Measurements from ENCODE around the gene JMJD1C. TPM values are rescaled to one million over a fixed set of nuclear protein-coding genes. Genes with fewer than 3 reads are reported as not detected.

Gene JMJD1C
- total and polyA plus RNA-seq, 4 donors: 21.9 to 108 (median 68.4) TPM

DNA sequence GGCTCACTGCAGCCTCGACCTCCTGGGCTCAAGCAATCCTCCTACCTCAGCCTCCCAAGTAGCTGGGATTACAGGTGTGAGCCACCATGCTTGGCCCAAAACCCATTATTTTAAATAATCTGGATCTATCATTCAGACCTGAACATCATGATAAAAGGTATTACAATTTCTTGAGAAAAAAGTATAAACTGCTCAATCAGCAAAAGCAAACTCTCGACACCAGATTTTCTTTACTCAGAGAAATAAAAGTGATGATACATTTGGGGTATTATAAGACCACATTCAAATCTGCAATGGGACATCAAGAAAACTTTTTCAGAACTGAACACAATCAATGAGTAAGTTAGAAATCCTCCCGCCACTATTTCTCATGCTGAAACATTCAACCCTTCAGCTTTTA lies 41.2 kb downstream of the JMJD1C start:
- whole genome bisulfite sequencing, 2 donors: 96 to 97% methylated on average over 3 of the region's 3 CpGs
- no peak overlapping the region for H3K4me3 ChIP-seq (ENCODE audit: low read length in 2 of 2)
- no peaks in the 10 kb centered on the region for H3K27me3 ChIP-seq (ENCODE audit: control insufficient read depth in 1 of 2, insufficient read depth in 2 of 2, low read length in 1 of 2)
- no peaks in the 10 kb centered on the region for H3K4me1 ChIP-seq (ENCODE audit: control insufficient read depth in 1 of 2, insufficient read depth in 2 of 2, low read length in 2 of 2)
- no peak overlapping the region for H3K27ac ChIP-seq (ENCODE audit: low read depth in 1 of 2, low read length in 2 of 2)
- no peaks in the 10 kb centered on the region for H3K9me3 ChIP-seq (ENCODE audit: control insufficient read depth, low read length)
- no peak for ATAC-seq (ENCODE audit: low FRiP score)
- no peaks in the 10 kb centered on the region for H3K36me3 ChIP-seq (ENCODE audit: control insufficient read depth in 1 of 2, insufficient read depth in 2 of 2, low read length in 1 of 2)
- intact Hi-C loops (cut with DNase I): no loop called here
- no peak for DNase-seq

- Histone ChIP-seq H3K27me3 (ENCODE audit: control insufficient read depth in 1 of 2, insufficient read depth in 2 of 2, low read length in 1 of 2) (no peaks in the 10 kb centered on the region), H3K9me3 (ENCODE audit: control insufficient read depth, low read length) (no peaks in the 10 kb centered on the region), H3K4me1 (ENCODE audit: control insufficient read depth in 1 of 2, insufficient read depth in 2 of 2, low read length in 2 of 2) (no peaks in the 10 kb centered on the region), H3K36me3 (ENCODE audit: control insufficient read depth in 1 of 2, insufficient read depth in 2 of 2, low read length in 1 of 2) (no peaks in the 10 kb centered on the region), H3K4me3 (ENCODE audit: low read length in 2 of 2) (no peak overlapping the region), H3K27ac (ENCODE audit: low read depth in 1 of 2, low read length in 2 of 2) (no peak overlapping the region)
- intact Hi-C loops (cut with DNase I): no loop called here
- WGBS, 2 donors: 38 to 44% methylated on average over 3 of the region's 3 CpGs
- DNase-seq (no peak), ATAC-seq (ENCODE audit: low FRiP score) (no peak)
Measured at GRCh38 chr10:63423494-63423893, 42.3 kb downstream of the JMJD1C start.

GRCh38 chr10:63421591-63421990 lies 44.2 kb downstream of the JMJD1C start:
- no peaks in the 10 kb centered on the region for H3K27me3 ChIP-seq (ENCODE audit: control insufficient read depth in 1 of 2, insufficient read depth in 2 of 2, low read length in 1 of 2)
- H3K27ac ChIP-seq (ENCODE audit: low read depth in 1 of 2, low read length in 2 of 2): no peak overlapping the region
- DNase-seq (no peak), ATAC-seq (ENCODE audit: low FRiP score) (no peak)
- H3K4me3 ChIP-seq (ENCODE audit: low read length in 2 of 2): no peak overlapping the region
- no peaks in the 10 kb centered on the region for H3K9me3 ChIP-seq (ENCODE audit: control insufficient read depth, low read length)
- no peaks in the 10 kb centered on the region for H3K4me1 ChIP-seq (ENCODE audit: control insufficient read depth in 1 of 2, insufficient read depth in 2 of 2, low read length in 2 of 2)
- no peaks in the 10 kb centered on the region for H3K36me3 ChIP-seq (ENCODE audit: control insufficient read depth in 1 of 2, insufficient read depth in 2 of 2, low read length in 1 of 2)
- intact Hi-C loops (cut with DNase I): no loop called here

- Histone ChIP-seq H3K27me3 (ENCODE audit: control insufficient read depth in 1 of 2, insufficient read depth in 2 of 2, low read length in 1 of 2) (no peaks in the 10 kb centered on the region), H3K36me3 (ENCODE audit: control insufficient read depth in 1 of 2, insufficient read depth in 2 of 2, low read length in 1 of 2) (no peaks in the 10 kb centered on the region), H3K9me3 (ENCODE audit: control insufficient read depth, low read length) (no peaks in the 10 kb centered on the region), H3K4me1 (ENCODE audit: control insufficient read depth in 1 of 2, insufficient read depth in 2 of 2, low read length in 2 of 2) (peaks cover 0 to 3% of the 10 kb centered on the region in 2 donors), H3K27ac (ENCODE audit: low read depth in 1 of 2, low read length in 2 of 2) (no peak overlapping the region), H3K4me3 (ENCODE audit: low read length in 2 of 2) (no peak overlapping the region)
- WGBS, 2 donors: 75 to 83% methylated on average over 1 of the region's 1 CpG
- intact Hi-C loops (cut with DNase I): no loop called here
- DNase-seq: no peak
- ATAC-seq (ENCODE audit: low FRiP score): no peak
Measured at GRCh38 chr10:63416376-63416775, 49.4 kb downstream of the JMJD1C start.

DNA sequence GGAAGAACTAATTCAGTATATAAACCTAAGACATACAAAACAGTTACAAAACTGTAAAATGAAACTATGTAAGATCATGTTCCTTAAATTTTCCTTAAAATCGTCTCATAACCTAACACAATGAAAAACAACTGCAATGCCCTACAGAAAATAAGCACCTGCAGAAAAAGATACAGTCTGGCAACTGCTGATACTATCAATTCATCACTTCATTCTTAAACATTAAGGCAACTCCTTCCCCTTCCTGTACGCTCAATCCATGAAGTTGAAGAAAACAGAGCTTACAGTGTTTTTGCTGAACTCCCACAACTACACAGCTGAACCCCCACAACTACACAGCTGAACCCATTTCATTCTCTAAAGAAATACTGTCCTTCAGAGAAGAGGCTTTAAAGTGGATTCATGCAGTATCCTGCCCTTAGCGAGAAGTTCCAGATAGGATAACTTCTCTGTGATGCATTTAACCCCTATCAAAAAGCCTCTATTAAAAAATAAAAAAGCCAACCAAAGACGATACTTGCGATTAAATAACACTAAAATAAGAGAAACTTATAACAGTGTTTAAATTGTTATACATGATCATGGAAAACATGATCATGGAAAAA lies 50.0 kb downstream of the JMJD1C start:
- H3K4me3 ChIP-seq (ENCODE audit: low read length in 2 of 2): no peak overlapping the region
- no peaks in the 10 kb centered on the region for H3K9me3 ChIP-seq (ENCODE audit: control insufficient read depth, low read length)
- no peaks in the 10 kb centered on the region for H3K36me3 ChIP-seq (ENCODE audit: control insufficient read depth in 1 of 2, insufficient read depth in 2 of 2, low read length in 1 of 2)
- H3K27ac ChIP-seq (ENCODE audit: low read depth in 1 of 2, low read length in 2 of 2): no peak overlapping the region
- H3K4me1 ChIP-seq (ENCODE audit: control insufficient read depth in 1 of 2, insufficient read depth in 2 of 2, low read length in 2 of 2): peaks cover 0 to 3% of the 10 kb centered on the region in 2 donors
- DNase-seq (no peak), ATAC-seq (ENCODE audit: low FRiP score) (no peak)
- whole genome bisulfite sequencing, 2 donors: 41 to 44% methylated on average over 5 of the region's 5 CpGs
- H3K27me3 ChIP-seq (ENCODE audit: control insufficient read depth in 1 of 2, insufficient read depth in 2 of 2, low read length in 1 of 2): no peaks in the 10 kb centered on the region
- intact Hi-C loops (cut with DNase I): no loop called here

DNA sequence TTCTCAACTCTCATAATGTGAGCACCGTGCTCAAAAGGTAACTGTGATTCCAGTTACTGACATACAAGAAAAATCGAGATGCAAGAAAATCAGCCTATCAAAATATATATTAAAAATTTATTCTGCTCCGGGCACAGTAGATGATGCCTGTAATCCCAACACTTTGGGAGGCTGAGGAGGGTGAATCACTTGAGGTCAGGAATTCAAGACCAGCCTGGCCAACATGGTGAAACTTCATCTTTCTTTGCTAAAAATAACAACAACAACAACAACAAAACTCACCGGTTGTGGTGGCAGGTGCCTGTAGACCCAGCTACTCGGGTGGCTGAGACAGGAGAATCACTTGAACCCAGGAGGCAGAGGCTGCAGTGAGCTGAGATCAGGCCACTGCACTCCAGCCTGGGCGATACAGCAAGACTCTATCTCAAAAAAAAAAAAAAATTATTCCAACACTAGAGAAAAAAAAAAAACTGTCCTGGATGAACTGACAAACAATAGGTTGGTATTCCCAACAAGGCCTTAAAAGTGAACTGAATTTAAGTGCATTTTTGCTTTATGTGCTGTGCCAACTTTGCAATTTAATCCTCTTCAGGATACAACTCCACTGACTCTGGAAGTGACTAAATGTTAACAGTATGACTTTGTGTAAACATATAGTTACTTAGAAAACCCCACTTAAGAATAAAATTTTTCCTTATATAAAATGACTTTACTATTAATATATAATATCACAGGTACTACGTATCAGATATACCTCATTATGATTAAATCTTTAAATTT lies 51.1 kb downstream of the JMJD1C start:
- no peak overlapping the region for H3K27ac ChIP-seq (ENCODE audit: low read depth in 1 of 2, low read length in 2 of 2)
- no peak for ATAC-seq (ENCODE audit: low FRiP score)
- no peak for DNase-seq
- WGBS, 2 donors: 88 to 91% methylated on average over 7 of the region's 7 CpGs
- peaks cover 0 to 3% of the 10 kb centered on the region in 2 donors for H3K4me1 ChIP-seq (ENCODE audit: control insufficient read depth in 1 of 2, insufficient read depth in 2 of 2, low read length in 2 of 2)
- intact Hi-C loops (cut with DNase I): no loop called here
- H3K9me3 ChIP-seq (ENCODE audit: control insufficient read depth, low read length): no peaks in the 10 kb centered on the region
- no peaks in the 10 kb centered on the region for H3K27me3 ChIP-seq (ENCODE audit: control insufficient read depth in 1 of 2, insufficient read depth in 2 of 2, low read length in 1 of 2)
- H3K4me3 ChIP-seq (ENCODE audit: low read length in 2 of 2): no peak overlapping the region
- H3K36me3 ChIP-seq (ENCODE audit: control insufficient read depth in 1 of 2, insufficient read depth in 2 of 2, low read length in 1 of 2): no peaks in the 10 kb centered on the region

DNA sequence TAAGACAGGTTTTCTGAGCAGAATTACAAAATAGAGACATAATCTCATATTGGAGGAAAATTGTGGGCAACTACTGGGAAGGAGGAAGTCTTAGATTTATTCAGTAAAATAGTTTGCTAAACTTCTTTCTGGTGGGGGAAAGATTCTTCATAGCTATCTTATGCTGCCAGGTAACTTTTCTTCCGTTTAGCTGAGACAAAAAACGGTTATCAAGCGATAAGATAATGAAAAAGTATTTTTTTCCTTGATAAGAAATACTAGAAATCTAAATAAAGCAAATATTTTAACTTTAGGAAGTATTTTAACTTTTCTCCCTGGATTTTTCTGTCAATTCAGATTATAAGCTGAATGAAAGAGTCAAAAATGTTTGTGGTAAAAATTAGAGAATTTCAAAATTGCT lies 52.3 kb downstream of the JMJD1C start:
- no peak for ATAC-seq (ENCODE audit: low FRiP score)
- DNase-seq: no peak
- intact Hi-C loops (cut with DNase I): no loop called here
- Histone ChIP-seq H3K4me1 (ENCODE audit: control insufficient read depth in 1 of 2, insufficient read depth in 2 of 2, low read length in 2 of 2) (peaks cover 0 to 3% of the 10 kb centered on the region in 2 donors), H3K36me3 (ENCODE audit: control insufficient read depth in 1 of 2, insufficient read depth in 2 of 2, low read length in 1 of 2) (no peaks in the 10 kb centered on the region), H3K27me3 (ENCODE audit: control insufficient read depth in 1 of 2, insufficient read depth in 2 of 2, low read length in 1 of 2) (no peaks in the 10 kb centered on the region), H3K27ac (ENCODE audit: low read depth in 1 of 2, low read length in 2 of 2) (no peak overlapping the region), H3K4me3 (ENCODE audit: low read length in 2 of 2) (no peak overlapping the region), H3K9me3 (ENCODE audit: control insufficient read depth, low read length) (no peaks in the 10 kb centered on the region)
- WGBS, 2 donors: 48 to 66% methylated on average over 3 of the region's 3 CpGs

GRCh38 chr10:63412304-63412703 lies 53.5 kb downstream of the JMJD1C start:
- Histone ChIP-seq H3K4me1 (ENCODE audit: control insufficient read depth in 1 of 2, insufficient read depth in 2 of 2, low read length in 2 of 2) (peaks cover 0 to 3% of the 10 kb centered on the region in 2 donors), H3K27me3 (ENCODE audit: control insufficient read depth in 1 of 2, insufficient read depth in 2 of 2, low read length in 1 of 2) (no peaks in the 10 kb centered on the region), H3K4me3 (ENCODE audit: low read length in 2 of 2) (no peak overlapping the region), H3K27ac (ENCODE audit: low read depth in 1 of 2, low read length in 2 of 2) (no peak overlapping the region), H3K9me3 (ENCODE audit: control insufficient read depth, low read length) (no peaks in the 10 kb centered on the region), H3K36me3 (ENCODE audit: control insufficient read depth in 1 of 2, insufficient read depth in 2 of 2, low read length in 1 of 2) (no peaks in the 10 kb centered on the region)
- WGBS, 2 donors: 93 to 97% methylated on average over 5 of the region's 5 CpGs
- intact Hi-C loops (cut with DNase I): no loop called here
- DNase-seq (no peak), ATAC-seq (ENCODE audit: low FRiP score) (no peak)

GRCh38 chr10:63410633-63411032 lies 55.1 kb downstream of the JMJD1C start:
- 77 to 82% methylated on average over 1 of the region's 1 CpG for WGBS, 2 donors
- Histone ChIP-seq H3K9me3 (ENCODE audit: control insufficient read depth, low read length) (no peaks in the 10 kb centered on the region), H3K4me1 (ENCODE audit: control insufficient read depth in 1 of 2, insufficient read depth in 2 of 2, low read length in 2 of 2) (peaks cover under 1 to 2% of the 10 kb centered on the region in 2 donors), H3K27me3 (ENCODE audit: control insufficient read depth in 1 of 2, insufficient read depth in 2 of 2, low read length in 1 of 2) (no peaks in the 10 kb centered on the region), H3K4me3 (ENCODE audit: low read length in 2 of 2) (no peak overlapping the region), H3K36me3 (ENCODE audit: control insufficient read depth in 1 of 2, insufficient read depth in 2 of 2, low read length in 1 of 2) (no peaks in the 10 kb centered on the region), H3K27ac (ENCODE audit: low read depth in 1 of 2, low read length in 2 of 2) (no peak overlapping the region)
- no peak for ATAC-seq (ENCODE audit: low FRiP score)
- intact Hi-C loops (cut with DNase I): no loop called here
- no peak for DNase-seq
